GM11168 (cell line): Measurements from ENCODE around the gene PRKCE.

Experiments
- in situ Hi-C: fragments of 300-500 bp; cut with MboI; formaldehyde crosslinking; loops from one replicate; pipeline ENCODE4 v1.12.0; 2022; ENCODE audit warnings: low sequenced_read_pairs; ENCODE audit not compliant: unreplicated experiment

The PRKCE gene

GRCh38 chr2:45892425-45892745 is 240.9 kb downstream of the PRKCE start:
- in situ Hi-C loops: no loop called here

GRCh38 chr2:45892757-45893156 is 241.3 kb downstream of the PRKCE start:
- in situ Hi-C loops: no loop called here

GRCh38 chr2:45894211-45894610 is 242.7 kb downstream of the PRKCE start:
- in situ Hi-C loops: no loop called here

- in situ Hi-C loops: no loop called here
These were observed 243.9 kb downstream of the PRKCE start for GRCh38 chr2:45895241-45895861.

- in situ Hi-C loops: no loop called here
These were observed 244.8 kb downstream of the PRKCE start for GRCh38 chr2:45896311-45896710.

- in situ Hi-C loops: no loop called here
These were observed 246.4 kb downstream of the PRKCE start for GRCh38 chr2:45897842-45898241.

GRCh38 chr2:45898819-45899218 is 247.3 kb downstream of the PRKCE start:
- in situ Hi-C loops: no loop called here

GRCh38 chr2:45899926-45900325 is 248.5 kb downstream of the PRKCE start:
- in situ Hi-C loops: no loop called here

- in situ Hi-C loops: no loop called here
These were observed 250.1 kb downstream of the PRKCE start for GRCh38 chr2:45901468-45902032.

- in situ Hi-C loops: no loop called here
These were observed 250.9 kb downstream of the PRKCE start for GRCh38 chr2:45902380-45902779.

GRCh38 chr2:45902781-45903375 is 251.4 kb downstream of the PRKCE start:
- in situ Hi-C loops: no loop called here

GRCh38 chr2:45904267-45904945 is 252.9 kb downstream of the PRKCE start:
- in situ Hi-C loops: no loop called here

GRCh38 chr2:45904946-45905631 is 253.6 kb downstream of the PRKCE start:
- in situ Hi-C loops: no loop called here

- in situ Hi-C loops: no loop called here
These were observed 254.1 kb downstream of the PRKCE start for GRCh38 chr2:45905632-45905958.

- in situ Hi-C loops: no loop called here
These were observed 256.1 kb downstream of the PRKCE start for GRCh38 chr2:45907592-45907991.

- in situ Hi-C loops: no loop called here
These were observed 257.1 kb downstream of the PRKCE start for GRCh38 chr2:45908316-45909170.

- in situ Hi-C loops: no loop called here
These were observed 257.7 kb downstream of the PRKCE start for GRCh38 chr2:45909171-45909565.

- in situ Hi-C loops: no loop called here
These were observed 258.3 kb downstream of the PRKCE start for GRCh38 chr2:45909677-45910191.

GRCh38 chr2:45910473-45911060 is 259.1 kb downstream of the PRKCE start:
- in situ Hi-C loops: no loop called here

GRCh38 chr2:45911538-45911937 is 260.1 kb downstream of the PRKCE start:
- in situ Hi-C loops: no loop called here
